ENCODE data around the gene PAXX. TPM values are rescaled to one million over a fixed set of nuclear protein-coding genes. Genes with fewer than 3 reads are reported as not detected.

Gene PAXX
- total and polyA plus RNA-seq, 9 of the 15 experiments (the other 6 are each of a cell fraction or from before 2014, with no cell fraction given) = 1.2 to 175 (median 38.5) TPM

DNA sequence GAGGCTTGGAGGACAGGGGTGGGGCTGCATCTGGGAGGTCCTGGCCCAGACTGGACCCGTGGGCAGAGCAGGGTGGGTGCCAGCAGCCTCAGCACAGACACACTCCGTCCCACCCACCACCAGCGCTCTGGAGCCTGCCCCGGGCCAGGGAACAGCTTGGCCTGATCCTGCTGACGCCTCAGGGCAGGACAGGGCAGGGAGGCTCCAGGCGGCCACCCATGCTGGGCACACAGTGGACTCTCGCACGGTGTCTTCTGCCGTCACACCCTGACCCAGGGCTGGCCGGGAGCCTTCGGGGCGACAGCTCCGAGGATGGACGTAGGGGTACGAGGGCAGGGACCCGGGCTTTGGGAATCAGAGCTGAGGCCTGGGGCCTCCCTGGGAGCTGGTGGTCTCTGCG lies 23.1 kb upstream of the PAXX start:
- H3K27ac ChIP-seq (ENCODE audit: extremely low read depth, low read depth, low read length) = no peak overlapping the region
- no peaks in the 10 kb centered on the region for H3K79me2 ChIP-seq (ENCODE audit: control insufficient read depth, insufficient read depth, low read length)
- FAIRE-seq = no peak
- H3K4me1 ChIP-seq (replicated peaks in 1 of 2; ENCODE audit: control insufficient read depth in 2 of 2, insufficient read depth in 2 of 2, low read length in 2 of 2) = peaks cover 16 to 76% of the 10 kb centered on the region in 2 experiments; a peak in 4 of 5 replicates
- H3K4me2 ChIP-seq (ENCODE audit: insufficient read depth, low read length) = no peak overlapping the region
- no peaks in the 10 kb centered on the region for H3K36me3 ChIP-seq (ENCODE audit: control insufficient read depth, insufficient read depth, low read length)
- no peak overlapping the region for H2AFZ ChIP-seq (ENCODE audit: low read depth, low read length)
- H3K9ac ChIP-seq (ENCODE audit: insufficient read depth in 1 of 2, low read depth in 2 of 2, low read length in 2 of 2) = peak overlapping the region in 1 of 2 experiments; percentile 58; a peak in 2 of 4 replicates
- CTCF ChIA-PET (ENCODE audit: low intra/inter-chr PET ratio) = no interaction called here
- POLR2A ChIA-PET = interaction anchor here (0.7 kb wide), 1 partner anchor 30 kb away, joined by 3 read pairs; no protein-coding TSS in a partner anchor
- no peak overlapping the region for H3K4me3 ChIP-seq
- WGBS (ENCODE audit: insufficient coverage, low coverage, missing lambda C conversion rate) = 76% methylated on average over 17 of the region's 17 CpGs
- H4K20me1 ChIP-seq (replicated peaks; ENCODE audit: control insufficient read depth, insufficient read depth, low read length) = no peaks in the 10 kb centered on the region
- BruUV-seq (replicated peaks) = no TSS peak
- no peak for DNase-seq (ENCODE audit: extremely low read depth in 1 of 4, low spot score in 3 of 4)
- no peaks in the 10 kb centered on the region for H3K27me3 ChIP-seq (ENCODE audit: control insufficient read depth in 2 of 2, insufficient read depth in 2 of 2, low read length in 2 of 2)
- in situ Hi-C loops (cut with MboI) = no loop called here
- no peaks in the 10 kb centered on the region for H3K9me1 ChIP-seq (ENCODE audit: control insufficient read depth, insufficient read depth, low read length)
- no peaks in the 10 kb centered on the region for H3K9me3 ChIP-seq (replicated peaks; ENCODE audit: control insufficient read depth, insufficient read depth, low read depth, low read length)
- ATAC-seq = no peak
- intact Hi-C loops (cut with micrococcal nuclease) = no loop called here
- TF ChIP-seq, protein P1, sequence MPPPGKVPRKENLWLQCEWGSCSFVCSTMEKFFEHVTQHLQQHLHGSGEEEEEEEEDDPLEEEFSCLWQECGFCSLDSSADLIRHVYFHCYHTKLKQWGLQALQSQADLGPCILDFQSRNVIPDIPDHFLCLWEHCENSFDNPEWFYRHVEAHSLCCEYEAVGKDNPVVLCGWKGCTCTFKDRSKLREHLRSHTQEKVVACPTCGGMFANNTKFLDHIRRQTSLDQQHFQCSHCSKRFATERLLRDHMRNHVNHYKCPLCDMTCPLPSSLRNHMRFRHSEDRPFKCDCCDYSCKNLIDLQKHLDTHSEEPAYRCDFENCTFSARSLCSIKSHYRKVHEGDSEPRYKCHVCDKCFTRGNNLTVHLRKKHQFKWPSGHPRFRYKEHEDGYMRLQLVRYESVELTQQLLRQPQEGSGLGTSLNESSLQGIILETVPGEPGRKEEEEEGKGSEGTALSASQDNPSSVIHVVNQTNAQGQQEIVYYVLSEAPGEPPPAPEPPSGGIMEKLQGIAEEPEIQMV (tag; conservative IDR thresholded peaks at IDR 0.05; ENCODE audit: low read depth) = no peak
- TF ChIP-seq, protein P2, sequence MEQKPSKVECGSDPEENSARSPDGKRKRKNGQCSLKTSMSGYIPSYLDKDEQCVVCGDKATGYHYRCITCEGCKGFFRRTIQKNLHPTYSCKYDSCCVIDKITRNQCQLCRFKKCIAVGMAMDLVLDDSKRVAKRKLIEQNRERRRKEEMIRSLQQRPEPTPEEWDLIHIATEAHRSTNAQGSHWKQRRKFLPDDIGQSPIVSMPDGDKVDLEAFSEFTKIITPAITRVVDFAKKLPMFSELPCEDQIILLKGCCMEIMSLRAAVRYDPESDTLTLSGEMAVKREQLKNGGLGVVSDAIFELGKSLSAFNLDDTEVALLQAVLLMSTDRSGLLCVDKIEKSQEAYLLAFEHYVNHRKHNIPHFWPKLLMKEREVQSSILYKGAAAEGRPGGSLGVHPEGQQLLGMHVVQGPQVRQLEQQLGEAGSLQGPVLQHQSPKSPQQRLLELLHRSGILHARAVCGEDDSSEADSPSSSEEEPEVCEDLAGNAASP (IDR thresholded peaks at IDR 0.05) = no peak
- no peak for TF ChIP-seq ATF7 (IDR thresholded peaks at IDR 0.05)
- no peak for TF ChIP-seq CHCHD3 (CRISPR knock-in tag; IDR thresholded peaks at IDR 0.05)
- no peak for TF ChIP-seq KLF6 (CRISPR knock-in tag; IDR thresholded peaks at IDR 0.05; ENCODE audit: borderline replicate concordance)
- TF ChIP-seq SAFB (IDR thresholded peaks at IDR 0.05; ENCODE audit: borderline replicate concordance, low read depth, low read length) = no peak
- TF ChIP-seq, protein P3, sequence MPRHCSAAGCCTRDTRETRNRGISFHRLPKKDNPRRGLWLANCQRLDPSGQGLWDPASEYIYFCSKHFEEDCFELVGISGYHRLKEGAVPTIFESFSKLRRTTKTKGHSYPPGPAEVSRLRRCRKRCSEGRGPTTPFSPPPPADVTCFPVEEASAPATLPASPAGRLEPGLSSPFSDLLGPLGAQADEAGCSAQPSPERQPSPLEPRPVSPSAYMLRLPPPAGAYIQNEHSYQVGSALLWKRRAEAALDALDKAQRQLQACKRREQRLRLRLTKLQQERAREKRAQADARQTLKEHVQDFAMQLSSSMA (CRISPR knock-in tag; IDR thresholded peaks at IDR 0.05) = no peak
- no peak for TF ChIP-seq SAFB2 (IDR thresholded peaks at IDR 0.05; ENCODE audit: borderline replicate concordance, low read depth, low read length, severe bottlenecking)
- TF ChIP-seq PYGO2 (tag; IDR thresholded peaks at IDR 0.05) = no peak
- no peak for TF ChIP-seq RBM17 (IDR thresholded peaks at IDR 0.05; ENCODE audit: borderline replicate concordance, low read depth, low read length)
- TF ChIP-seq, protein P4, sequence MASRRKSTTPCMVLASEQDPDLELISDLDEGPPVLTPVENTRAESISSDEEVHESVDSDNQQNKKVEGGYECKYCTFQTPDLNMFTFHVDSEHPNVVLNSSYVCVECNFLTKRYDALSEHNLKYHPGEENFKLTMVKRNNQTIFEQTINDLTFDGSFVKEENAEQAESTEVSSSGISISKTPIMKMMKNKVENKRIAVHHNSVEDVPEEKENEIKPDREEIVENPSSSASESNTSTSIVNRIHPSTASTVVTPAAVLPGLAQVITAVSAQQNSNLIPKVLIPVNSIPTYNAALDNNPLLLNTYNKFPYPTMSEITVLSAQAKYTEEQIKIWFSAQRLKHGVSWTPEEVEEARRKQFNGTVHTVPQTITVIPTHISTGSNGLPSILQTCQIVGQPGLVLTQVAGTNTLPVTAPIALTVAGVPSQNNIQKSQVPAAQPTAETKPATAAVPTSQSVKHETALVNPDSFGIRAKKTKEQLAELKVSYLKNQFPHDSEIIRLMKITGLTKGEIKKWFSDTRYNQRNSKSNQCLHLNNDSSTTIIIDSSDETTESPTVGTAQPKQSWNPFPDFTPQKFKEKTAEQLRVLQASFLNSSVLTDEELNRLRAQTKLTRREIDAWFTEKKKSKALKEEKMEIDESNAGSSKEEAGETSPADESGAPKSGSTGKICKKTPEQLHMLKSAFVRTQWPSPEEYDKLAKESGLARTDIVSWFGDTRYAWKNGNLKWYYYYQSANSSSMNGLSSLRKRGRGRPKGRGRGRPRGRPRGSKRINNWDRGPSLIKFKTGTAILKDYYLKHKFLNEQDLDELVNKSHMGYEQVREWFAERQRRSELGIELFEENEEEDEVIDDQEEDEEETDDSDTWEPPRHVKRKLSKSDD (conservative IDR thresholded peaks at IDR 0.05; ENCODE audit: low read length) = no peak

All from K562 (cell line).